Measurements from ENCODE around the gene PDSS2. TPM values are rescaled to one million over a fixed set of nuclear protein-coding genes. Genes with fewer than 3 reads are reported as not detected.

Gene PDSS2
- total and polyA plus RNA-seq, 2 of the 8 experiments (the other 6 are each of a cell fraction or from before 2014, with no cell fraction given): 10.7 to 16.1 TPM

DNA sequence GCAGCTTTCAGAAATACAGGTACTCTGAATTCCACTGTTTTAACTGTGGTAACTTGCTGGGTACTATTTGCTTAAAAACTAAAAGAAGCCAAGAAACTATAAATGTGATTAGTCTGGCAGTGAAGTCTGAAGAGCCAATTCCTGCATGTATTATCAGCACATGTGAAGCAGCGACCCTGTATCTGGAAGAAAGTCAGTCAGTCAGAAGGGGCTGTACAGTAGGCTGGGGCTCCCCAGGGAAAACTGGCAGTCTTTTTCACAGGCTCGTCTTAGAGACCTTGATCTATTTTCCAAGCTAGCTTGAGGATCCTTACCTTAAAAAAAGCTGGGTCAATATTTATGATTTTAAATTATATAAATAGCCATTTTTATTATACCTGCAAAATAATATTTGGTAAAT is 104.9 kb downstream of the PDSS2 start (continued):
- TF ChIP-seq, protein P1, sequence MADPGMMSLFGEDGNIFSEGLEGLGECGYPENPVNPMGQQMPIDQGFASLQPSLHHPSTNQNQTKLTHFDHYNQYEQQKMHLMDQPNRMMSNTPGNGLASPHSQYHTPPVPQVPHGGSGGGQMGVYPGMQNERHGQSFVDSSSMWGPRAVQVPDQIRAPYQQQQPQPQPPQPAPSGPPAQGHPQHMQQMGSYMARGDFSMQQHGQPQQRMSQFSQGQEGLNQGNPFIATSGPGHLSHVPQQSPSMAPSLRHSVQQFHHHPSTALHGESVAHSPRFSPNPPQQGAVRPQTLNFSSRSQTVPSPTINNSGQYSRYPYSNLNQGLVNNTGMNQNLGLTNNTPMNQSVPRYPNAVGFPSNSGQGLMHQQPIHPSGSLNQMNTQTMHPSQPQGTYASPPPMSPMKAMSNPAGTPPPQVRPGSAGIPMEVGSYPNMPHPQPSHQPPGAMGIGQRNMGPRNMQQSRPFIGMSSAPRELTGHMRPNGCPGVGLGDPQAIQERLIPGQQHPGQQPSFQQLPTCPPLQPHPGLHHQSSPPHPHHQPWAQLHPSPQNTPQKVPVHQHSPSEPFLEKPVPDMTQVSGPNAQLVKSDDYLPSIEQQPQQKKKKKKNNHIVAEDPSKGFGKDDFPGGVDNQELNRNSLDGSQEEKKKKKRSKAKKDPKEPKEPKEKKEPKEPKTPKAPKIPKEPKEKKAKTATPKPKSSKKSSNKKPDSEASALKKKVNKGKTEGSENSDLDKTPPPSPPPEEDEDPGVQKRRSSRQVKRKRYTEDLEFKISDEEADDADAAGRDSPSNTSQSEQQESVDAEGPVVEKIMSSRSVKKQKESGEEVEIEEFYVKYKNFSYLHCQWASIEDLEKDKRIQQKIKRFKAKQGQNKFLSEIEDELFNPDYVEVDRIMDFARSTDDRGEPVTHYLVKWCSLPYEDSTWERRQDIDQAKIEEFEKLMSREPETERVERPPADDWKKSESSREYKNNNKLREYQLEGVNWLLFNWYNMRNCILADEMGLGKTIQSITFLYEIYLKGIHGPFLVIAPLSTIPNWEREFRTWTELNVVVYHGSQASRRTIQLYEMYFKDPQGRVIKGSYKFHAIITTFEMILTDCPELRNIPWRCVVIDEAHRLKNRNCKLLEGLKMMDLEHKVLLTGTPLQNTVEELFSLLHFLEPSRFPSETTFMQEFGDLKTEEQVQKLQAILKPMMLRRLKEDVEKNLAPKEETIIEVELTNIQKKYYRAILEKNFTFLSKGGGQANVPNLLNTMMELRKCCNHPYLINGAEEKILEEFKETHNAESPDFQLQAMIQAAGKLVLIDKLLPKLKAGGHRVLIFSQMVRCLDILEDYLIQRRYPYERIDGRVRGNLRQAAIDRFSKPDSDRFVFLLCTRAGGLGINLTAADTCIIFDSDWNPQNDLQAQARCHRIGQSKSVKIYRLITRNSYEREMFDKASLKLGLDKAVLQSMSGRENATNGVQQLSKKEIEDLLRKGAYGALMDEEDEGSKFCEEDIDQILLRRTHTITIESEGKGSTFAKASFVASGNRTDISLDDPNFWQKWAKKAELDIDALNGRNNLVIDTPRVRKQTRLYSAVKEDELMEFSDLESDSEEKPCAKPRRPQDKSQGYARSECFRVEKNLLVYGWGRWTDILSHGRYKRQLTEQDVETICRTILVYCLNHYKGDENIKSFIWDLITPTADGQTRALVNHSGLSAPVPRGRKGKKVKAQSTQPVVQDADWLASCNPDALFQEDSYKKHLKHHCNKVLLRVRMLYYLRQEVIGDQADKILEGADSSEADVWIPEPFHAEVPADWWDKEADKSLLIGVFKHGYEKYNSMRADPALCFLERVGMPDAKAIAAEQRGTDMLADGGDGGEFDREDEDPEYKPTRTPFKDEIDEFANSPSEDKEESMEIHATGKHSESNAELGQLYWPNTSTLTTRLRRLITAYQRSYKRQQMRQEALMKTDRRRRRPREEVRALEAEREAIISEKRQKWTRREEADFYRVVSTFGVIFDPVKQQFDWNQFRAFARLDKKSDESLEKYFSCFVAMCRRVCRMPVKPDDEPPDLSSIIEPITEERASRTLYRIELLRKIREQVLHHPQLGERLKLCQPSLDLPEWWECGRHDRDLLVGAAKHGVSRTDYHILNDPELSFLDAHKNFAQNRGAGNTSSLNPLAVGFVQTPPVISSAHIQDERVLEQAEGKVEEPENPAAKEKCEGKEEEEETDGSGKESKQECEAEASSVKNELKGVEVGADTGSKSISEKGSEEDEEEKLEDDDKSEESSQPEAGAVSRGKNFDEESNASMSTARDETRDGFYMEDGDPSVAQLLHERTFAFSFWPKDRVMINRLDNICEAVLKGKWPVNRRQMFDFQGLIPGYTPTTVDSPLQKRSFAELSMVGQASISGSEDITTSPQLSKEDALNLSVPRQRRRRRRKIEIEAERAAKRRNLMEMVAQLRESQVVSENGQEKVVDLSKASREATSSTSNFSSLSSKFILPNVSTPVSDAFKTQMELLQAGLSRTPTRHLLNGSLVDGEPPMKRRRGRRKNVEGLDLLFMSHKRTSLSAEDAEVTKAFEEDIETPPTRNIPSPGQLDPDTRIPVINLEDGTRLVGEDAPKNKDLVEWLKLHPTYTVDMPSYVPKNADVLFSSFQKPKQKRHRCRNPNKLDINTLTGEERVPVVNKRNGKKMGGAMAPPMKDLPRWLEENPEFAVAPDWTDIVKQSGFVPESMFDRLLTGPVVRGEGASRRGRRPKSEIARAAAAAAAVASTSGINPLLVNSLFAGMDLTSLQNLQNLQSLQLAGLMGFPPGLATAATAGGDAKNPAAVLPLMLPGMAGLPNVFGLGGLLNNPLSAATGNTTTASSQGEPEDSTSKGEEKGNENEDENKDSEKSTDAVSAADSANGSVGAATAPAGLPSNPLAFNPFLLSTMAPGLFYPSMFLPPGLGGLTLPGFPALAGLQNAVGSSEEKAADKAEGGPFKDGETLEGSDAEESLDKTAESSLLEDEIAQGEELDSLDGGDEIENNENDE (IDR thresholded peaks at IDR 0.05; ENCODE audit: insufficient replicate concordance, low read length): no peak
- no peak for TF ChIP-seq RAD21 (IDR thresholded peaks at IDR 0.05 in 1 of 2, conservative IDR thresholded peaks at IDR 0.05 in 1 of 2; ENCODE audit: low read depth in 2 of 2, low read length in 2 of 2)
- TF ChIP-seq TEAD4 (IDR thresholded peaks at IDR 0.05; ENCODE audit: low read depth, low read length): no peak
- TF ChIP-seq POLR2AphosphoS5 (IDR thresholded peaks at IDR 0.05; ENCODE audit: low read depth, low read length): no peak
- TF ChIP-seq POLR2A (IDR thresholded peaks at IDR 0.05; ENCODE audit: control extremely low read depth in 1 of 2, low read depth in 2 of 2, low read length in 2 of 2): no peak
- TF ChIP-seq, protein P2, sequence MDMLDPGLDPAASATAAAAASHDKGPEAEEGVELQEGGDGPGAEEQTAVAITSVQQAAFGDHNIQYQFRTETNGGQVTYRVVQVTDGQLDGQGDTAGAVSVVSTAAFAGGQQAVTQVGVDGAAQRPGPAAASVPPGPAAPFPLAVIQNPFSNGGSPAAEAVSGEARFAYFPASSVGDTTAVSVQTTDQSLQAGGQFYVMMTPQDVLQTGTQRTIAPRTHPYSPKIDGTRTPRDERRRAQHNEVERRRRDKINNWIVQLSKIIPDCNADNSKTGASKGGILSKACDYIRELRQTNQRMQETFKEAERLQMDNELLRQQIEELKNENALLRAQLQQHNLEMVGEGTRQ (IDR thresholded peaks at IDR 0.05; ENCODE audit: low read length): no peak
- no peak for TF ChIP-seq SUZ12 (IDR thresholded peaks at IDR 0.05; ENCODE audit: low read length)
- TF ChIP-seq CTBP2 (IDR thresholded peaks at IDR 0.05; ENCODE audit: borderline replicate concordance, insufficient read depth, insufficient read length, low read length): no peak
- TF ChIP-seq CREB1 (IDR thresholded peaks at IDR 0.05): no peak
- no peak for TF ChIP-seq CHD1 (IDR thresholded peaks at IDR 0.05; ENCODE audit: low read depth, low read length)
